A549 (cell line): ENCODE measurements around the gene ZNF652.

Experiments
- CBX2 ChIP-seq: fragments of 200-600 bp; sonication (generic); IDR thresholded peaks from 2 replicates; pipeline ENCODE4 v1.6.1; 2016; ENCODE audit warnings: low read depth, mild to moderate bottlenecking, borderline replicate concordance
- CEBPB ChIP-seq, 2 experiments: fragments of >200 bp in 1 of 2; sonication (Bioruptor Twin) in 1 of 2; formaldehyde crosslinking in 1 of 2; IDR thresholded peaks; 2 replicates each; pipeline ENCODE4 v1.6.1; 2012 to 2016
- EHMT2 ChIP-seq: fragments of 200-600 bp; sonication (generic); IDR thresholded peaks from 2 replicates; pipeline ENCODE4 v1.6.1; 2016; ENCODE audit warnings: antibody characterized with exemption, low read depth, mild to moderate bottlenecking, moderate library complexity
- EP300 ChIP-seq, 2 experiments: fragments of >200 bp; sonication (Bioruptor Twin); formaldehyde crosslinking; IDR thresholded peaks; 2 replicates in 1 of 2; 3 replicates in 1 of 2; pipeline ENCODE4 v1.6.1; 2016 to 2017
- POLR2A ChIP-seq: IDR thresholded peaks from 2 replicates; pipeline ENCODE4 v1.6.1; 2012; ENCODE audit warnings: mild to moderate bottlenecking, low read length
- RCOR1 ChIP-seq: fragments of 150-350 bp; IDR thresholded peaks from 2 replicates; pipeline ENCODE4 v1.6.1; 2014; ENCODE audit warnings: antibody characterized with exemption, low read length, low read depth
- RFX5 ChIP-seq: fragments of 450-650 bp; IDR thresholded peaks from 2 replicates; pipeline ENCODE4 v1.7.1; 2014; ENCODE audit warnings: antibody characterized with exemption, mild to moderate bottlenecking, moderate library complexity
- SREBF2 ChIP-seq: fragments of 450-650 bp; IDR thresholded peaks from 2 replicates; pipeline ENCODE4 v1.6.1; 2014; ENCODE audit warnings: mild to moderate bottlenecking, moderate library complexity
- TF ChIP-seq, protein P1 (sequence below): fragments of >200 bp; sonication (Bioruptor Twin); formaldehyde crosslinking; IDR thresholded peaks from 3 replicates; pipeline ENCODE4 v1.5.1; 2016
- TF ChIP-seq, protein P2 (sequence below): IDR thresholded peaks from 2 replicates; pipeline ENCODE4 v1.6.1; 2012; ENCODE audit warnings: low read depth, borderline replicate concordance

DNA sequence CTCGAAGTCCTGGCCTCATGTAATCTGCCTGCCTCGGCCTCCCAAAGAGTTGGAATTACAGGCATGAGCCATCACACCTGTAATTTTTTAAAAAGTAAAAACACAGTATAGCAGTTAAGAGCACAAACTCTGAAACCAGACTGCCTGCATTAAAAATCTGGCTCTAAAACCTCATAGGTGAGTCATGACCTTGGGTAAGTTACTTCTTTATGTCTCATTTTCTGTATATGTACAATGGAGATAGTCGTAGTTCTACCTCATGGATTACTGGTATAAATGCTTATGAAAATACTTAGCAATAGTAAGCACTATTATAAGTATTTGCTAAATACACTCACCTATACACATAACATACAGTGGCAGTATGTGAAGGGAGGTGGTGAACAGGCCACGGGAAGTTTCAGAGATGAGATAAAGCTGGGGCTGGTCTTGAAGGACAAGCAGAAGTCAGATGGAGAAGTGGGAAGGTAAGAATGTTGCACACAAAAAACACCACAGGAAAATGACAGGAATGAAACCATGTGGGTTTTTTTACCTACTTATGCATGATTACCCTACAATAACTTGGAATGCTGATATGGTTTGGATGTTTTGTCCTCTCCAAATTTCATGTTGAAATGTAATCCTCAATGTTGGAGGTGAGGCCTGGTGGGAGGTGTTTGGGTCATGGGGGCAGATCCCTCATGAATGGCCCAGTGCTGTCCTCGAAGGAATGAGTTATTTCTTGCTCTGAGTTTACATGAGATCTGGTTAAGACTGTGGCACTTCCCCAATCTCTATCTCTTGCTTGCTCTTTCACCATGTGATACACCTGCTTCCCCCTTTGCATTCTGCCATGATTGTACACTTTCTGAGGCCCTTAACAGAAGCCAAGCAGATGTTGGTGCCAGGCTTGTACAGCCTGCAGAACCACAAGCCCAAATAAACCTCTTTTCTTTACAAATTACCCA lies 33.9 kb downstream of the ZNF652 start:
- TF ChIP-seq EHMT2 (no peak), RCOR1 (no peak), CEBPB (IDR thresholded peaks at IDR 0.05) (no peak), RFX5 (no peak), EP300 (IDR thresholded peaks at IDR 0.05) (no peak), SREBF2 (no peak), CBX2 (no peak), POLR2A (no peak)
- TF ChIP-seq, protein P1, sequence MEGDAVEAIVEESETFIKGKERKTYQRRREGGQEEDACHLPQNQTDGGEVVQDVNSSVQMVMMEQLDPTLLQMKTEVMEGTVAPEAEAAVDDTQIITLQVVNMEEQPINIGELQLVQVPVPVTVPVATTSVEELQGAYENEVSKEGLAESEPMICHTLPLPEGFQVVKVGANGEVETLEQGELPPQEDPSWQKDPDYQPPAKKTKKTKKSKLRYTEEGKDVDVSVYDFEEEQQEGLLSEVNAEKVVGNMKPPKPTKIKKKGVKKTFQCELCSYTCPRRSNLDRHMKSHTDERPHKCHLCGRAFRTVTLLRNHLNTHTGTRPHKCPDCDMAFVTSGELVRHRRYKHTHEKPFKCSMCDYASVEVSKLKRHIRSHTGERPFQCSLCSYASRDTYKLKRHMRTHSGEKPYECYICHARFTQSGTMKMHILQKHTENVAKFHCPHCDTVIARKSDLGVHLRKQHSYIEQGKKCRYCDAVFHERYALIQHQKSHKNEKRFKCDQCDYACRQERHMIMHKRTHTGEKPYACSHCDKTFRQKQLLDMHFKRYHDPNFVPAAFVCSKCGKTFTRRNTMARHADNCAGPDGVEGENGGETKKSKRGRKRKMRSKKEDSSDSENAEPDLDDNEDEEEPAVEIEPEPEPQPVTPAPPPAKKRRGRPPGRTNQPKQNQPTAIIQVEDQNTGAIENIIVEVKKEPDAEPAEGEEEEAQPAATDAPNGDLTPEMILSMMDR, result no peak
- TF ChIP-seq, protein P2, sequence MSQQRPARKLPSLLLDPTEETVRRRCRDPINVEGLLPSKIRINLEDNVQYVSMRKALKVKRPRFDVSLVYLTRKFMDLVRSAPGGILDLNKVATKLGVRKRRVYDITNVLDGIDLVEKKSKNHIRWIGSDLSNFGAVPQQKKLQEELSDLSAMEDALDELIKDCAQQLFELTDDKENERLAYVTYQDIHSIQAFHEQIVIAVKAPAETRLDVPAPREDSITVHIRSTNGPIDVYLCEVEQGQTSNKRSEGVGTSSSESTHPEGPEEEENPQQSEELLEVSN, result no peak
